HG03442 (cell line): ENCODE results near the gene AP2A2.
"Not testable (repeated sequence)": the region's sequence is repeated elsewhere in the genome, so short reads cannot be mapped to it uniquely, and the experiment has no call there.

Experiments used
- ATAC-seq: cut with Tn5 transposase; IDR thresholded peaks from one replicate; pipeline ENCODE4 v1.9.1; 2021; ENCODE audit warnings: mild to moderate bottlenecking, moderate library complexity; ENCODE audit not compliant: unreplicated experiment

Gene AP2A2

DNA sequence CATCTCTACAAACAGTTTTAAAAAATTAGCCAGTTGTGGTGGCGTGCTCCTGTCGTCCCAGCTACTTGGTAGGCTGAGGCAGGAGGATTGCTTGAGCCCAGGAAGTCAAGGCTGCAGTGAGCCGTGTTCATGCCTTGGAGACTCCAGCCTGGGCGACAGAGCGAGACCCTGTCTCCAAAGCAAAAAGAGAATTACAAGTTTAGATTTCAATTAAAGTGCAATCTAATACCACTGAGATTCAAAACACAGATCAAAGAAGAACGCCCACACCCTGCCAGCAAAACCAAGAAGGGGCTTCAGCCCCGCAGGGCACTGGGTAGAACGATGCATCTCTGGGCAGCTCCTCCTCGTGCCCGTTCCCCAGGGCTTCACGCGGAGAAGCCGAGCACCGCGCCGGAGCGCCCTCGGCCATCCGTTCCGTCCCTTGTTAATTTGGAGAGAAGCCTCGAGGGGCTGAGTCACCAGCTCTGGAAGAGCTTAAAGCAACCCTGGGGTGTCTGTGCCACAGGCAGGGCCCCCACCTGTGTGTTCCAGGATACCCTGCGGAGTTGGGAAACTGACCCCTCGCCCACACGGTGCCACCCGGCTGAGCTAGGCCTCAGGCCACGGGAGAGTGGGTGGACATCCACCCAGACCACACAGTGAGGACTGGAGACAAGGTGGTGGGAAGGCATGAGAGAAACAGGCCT lies 47.0 kb downstream of the AP2A2 start:
- no peak for ATAC-seq

DNA sequence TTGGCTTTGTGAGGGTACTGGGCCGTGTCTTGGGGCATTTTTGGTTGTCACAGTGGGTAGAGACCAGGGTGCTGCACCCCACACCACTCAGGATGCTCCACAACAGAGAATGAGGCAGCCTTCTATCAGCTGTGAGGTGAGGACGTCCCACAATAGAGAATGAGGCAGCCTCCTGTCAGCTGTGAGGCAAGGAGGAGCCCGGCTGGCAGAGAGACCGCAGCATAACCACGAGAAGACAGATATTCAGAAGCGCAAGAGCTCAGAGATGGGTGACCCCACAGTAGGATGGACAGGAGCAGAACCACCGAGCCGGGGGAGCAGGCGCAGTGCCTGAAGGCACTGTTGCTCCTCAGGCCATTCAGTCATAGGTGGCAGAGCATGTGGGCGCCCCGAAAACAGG lies 47.6 kb downstream of the AP2A2 start:
- ATAC-seq = no peak

DNA sequence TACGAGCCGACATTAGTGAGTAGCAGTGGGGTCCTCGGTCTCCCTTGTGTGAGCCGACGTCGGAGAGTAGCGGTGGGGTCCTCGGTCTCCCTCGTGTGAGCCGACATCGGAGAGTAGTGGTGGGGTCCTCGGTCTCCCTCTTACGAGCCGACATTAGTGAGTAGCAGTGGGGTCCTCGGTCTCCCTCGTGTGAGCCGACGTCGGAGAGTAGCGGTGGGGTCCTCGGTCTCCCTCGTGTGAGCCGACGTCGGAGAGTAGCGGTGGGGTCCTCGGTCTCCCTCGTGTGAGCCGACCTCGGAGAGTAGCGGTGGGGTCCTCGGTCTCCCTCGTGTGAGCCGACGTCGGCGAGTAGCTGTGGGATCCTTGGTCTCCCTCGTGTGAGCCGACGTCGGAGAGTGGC lies 49.7 kb downstream of the AP2A2 start:
- ATAC-seq = not testable (repeated sequence)

DNA sequence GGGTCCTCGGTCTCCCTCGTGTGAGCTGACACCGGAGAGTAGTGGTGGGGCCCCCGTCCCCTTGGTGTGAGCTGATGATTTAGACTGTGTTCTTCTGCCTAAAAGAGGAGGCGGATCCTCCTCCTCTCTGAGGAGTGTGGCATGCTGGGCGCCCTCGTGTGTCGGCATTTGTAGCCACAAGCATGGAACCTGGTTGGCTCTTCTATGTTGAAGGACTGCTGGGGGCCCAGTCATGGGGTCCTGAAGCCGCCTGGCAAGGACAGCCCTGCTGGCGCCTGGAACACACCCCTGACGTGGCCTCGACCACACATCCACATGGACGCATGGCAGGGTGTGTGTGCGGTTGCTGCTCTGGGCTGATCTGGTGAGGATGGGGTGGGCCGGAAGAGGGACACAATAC lies 50.2 kb downstream of the AP2A2 start:
- no peak for ATAC-seq

DNA sequence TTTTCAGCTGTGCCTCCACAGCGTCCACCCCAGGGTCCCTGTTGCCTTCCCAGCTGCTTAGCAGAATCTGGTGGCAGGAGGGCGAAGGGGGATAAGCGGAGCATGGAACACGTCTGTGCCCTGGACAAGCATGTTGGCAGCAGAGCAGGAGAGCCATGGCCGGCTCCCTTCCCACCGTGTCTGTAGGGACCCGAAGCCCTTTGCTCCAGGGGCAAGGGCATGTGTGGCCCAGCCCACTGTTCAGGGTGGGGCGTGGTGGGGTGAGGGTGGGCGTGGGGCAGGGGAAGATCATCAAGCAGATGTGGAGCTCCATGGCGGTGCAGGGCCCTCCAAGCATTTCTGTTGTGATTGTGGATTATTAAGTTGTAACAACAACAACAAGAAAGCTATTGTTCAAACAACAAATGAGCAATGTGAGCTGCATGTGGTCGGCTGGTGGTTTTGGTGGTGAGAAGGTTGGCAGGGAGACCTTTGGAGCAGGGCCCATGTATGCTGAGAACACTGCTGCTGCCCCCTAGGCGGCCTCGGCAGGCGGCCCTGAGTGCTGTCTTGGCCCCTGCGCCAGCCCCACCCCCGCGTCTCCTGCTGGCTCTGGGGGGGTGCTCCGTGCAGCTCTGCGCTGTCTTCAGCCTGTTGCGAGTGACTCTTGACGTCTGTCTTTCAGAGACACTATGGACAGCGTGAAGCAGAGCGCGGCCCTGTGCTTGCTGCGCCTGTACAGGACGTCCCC lies 50.9 kb downstream of the AP2A2 start:
- ATAC-seq = no peak

DNA sequence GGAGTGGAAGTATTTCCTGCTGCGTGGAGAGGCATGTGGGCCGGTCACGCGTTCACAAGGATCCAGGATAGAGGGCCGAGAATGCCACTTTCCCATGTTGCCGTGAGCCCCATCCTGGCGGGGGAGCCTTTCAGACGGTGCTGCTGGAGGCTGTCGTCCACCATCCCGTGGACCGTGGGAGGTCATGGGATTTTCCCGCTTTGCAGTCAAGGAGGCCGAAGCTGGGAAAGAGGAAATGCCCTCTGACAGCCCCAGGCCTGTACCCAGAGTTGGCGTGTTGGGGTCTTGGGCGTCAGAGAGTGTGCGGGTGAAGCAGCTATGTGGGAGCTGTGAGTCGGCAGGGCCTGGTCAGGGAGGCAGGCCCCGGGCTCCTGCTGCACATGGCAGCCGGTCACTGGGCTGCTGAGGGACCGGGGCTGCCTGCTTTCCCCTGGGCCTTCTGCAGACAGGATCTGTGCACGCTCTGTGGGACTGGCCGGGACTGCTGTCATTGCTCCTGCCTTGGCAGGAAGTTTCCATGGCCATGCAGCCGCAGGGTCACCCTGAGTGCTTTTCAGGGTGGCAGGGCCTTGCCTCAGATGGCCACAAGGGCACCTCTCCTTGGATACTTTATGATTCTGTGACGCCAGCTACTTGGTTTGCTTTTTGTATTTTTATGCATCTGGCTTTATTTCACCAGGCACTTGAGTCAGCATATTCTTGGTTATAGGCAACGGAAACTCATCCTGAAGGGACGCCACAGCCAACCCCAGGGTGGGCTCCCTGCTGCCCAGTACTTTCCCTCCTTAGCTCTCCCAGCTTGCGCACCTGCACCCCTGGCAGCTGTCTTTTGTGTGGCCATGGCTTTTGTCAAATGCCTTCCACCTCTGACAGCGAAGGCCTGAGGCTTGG lies 52.4 kb downstream of the AP2A2 start:
- ATAC-seq = no peak

DNA sequence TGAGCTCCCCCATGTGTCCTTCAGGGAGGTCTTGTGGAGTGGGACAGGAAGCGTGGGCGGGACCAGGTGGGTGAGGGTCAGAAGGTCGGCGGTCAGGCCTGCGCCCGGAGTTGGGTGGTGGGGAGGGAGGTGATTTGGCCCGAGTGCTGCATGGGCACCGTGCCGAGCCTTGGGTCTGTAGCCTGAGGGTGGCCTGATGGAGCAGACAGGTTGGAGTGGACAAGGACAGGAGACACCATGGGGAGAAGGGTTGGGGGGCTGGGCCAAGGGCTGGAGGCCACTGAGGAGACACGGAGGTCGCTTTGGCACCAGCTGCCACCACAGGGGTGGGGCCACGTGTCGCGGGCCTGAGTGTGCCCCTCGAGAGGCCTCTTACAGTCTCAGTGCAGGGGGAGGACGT lies 53.1 kb downstream of the AP2A2 start:
- ATAC-seq = no peak

DNA sequence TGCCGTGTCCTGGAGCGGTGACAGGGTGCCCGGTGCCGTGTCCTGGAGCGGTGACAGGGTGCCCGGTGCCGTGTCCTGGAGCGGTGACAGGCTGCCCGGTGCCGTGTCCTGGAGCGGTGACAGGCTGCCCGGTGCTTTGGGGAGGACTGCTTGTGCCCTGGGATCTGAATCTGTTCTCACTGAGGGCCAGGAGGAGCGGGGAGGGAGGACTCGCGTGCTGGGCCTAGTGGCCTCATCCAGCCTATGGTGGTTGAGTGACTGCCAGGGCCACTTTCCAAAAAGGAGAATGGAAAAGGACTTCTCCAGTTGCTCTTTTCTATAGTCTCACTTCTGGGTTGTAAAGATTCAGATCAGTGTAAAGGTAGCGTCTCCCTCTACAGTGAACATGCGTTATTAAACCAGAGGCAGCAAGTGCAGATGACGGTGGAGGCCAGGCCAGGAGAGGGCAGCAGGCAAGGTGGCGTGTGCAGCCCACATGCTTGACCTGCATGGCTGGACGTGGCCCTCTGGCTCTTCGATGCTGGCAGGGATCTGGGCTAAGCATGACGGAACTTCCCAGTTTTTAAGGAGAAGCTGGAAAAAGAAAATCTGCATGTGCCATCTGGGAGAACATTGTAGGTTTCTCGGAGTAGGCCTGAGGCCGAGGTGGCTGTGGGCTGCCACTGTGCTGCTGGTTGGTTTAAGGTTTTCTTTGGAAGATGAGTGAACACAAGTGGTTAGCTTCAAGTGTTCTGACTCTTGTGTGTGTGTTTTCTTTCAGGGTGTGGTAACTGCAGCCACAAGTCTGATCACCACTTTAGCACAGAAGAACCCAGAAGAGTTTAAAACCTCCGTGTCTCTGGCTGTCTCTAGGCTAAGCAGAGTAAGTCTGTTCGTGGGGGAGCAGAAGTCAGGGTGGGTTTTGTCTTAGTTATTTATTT lies 55.0 kb downstream of the AP2A2 start:
- ATAC-seq = no peak

DNA sequence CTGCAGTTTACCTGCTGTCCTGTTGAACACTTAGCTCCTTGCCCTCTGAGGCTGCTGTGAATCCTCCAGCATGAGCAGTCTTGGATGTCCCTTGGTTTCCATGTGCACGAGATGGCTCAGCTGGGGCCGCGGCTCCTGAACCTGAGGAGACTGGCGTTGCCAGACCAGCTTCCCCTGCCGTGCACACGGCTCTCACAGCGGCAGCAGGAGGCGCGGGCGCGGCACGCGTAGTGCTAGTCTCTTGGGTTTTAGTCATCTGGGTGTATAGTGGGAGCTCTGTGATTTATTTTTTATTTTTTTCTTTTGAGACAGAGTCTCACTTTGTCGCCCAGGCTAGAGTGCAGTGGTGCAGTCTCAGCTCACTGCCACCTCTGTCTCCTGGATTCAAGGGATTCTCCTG lies 56.1 kb downstream of the AP2A2 start:
- ATAC-seq = no peak

DNA sequence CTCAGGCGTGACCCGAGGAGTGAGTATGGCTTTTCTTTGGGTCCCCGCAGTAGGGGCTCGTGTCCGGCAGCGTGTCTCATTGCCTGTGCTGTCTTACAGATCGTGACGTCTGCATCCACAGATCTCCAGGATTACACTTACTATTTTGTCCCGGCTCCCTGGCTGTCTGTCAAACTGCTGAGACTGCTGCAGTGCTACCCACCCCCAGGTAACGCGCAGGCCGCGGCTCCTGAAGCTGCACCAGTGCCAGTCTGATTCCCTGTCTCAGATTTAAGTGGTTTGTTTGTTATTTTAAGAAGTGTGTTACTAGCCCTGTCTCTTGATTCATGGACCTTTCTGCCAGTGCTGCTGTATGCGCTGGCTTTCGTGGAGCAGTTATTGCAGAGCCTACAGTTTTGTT lies 58.9 kb downstream of the AP2A2 start:
- no peak for ATAC-seq

DNA sequence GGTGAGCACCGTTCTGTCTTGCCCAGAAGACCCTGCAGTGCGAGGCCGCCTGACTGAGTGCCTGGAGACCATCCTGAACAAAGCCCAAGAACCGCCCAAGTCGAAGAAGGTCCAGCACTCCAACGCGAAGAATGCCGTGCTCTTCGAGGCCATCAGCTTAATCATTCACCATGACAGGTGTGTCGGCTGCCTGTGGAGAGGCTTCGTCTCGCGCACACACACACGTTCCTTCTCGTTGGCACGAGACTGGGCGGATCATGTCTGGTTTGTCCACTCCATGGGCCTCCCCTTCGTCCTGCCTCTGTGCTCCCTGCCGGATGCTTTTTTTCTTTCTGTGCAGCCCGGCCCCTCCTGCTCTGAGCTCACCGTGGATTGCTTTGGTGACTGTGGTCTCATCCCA lies 59.7 kb downstream of the AP2A2 start:
- no peak for ATAC-seq

DNA sequence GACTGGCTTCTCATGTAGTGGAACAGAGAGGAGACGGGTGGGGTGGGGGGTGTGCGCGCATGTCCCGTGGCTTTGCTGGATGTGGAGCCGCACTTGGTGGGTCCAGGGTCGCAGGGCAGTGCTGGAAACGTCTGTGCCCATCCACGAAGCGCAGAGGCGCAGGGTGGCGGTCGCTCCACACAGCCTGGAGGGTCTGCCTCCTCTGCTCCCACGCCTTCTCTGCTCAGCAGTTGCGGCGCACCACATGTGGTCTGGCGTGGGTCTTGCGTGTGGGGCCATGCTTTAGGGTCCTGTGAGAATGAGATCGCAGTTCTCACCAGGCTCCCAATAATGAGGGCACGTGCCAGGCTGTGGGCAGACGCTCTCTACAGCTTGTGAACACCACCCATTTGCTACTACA lies 60.2 kb downstream of the AP2A2 start:
- no peak for ATAC-seq

DNA sequence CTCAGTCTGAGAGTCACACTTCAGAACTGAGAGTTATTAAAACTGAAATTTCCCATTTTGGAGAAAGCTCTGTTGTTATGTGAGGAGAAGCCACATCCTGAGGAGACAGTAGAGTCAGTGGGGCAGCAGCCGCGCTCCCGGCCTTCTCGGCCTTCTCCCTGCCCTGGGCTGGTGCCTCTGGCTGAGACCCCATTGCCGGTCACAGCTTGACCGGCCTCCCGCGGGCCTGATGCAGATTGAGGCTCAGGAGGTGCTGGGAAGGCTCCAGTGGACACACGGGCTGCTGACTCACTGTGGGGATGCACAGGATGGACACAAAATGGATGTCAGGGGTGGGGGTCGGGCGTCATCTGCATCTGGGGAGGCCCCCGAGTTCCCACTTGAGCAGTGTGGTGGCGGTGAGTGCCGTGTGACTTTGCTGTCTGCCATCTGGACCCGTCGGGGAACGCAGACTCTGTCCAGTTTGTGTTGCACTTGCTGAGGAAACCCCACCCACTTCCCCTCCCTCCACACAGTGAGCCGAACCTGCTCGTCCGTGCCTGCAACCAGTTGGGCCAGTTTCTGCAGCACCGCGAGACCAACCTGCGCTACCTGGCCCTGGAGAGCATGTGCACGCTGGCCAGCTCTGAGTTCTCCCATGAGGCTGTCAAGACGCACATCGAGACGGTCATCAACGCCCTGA lies 60.7 kb downstream of the AP2A2 start:
- ATAC-seq = no peak

DNA sequence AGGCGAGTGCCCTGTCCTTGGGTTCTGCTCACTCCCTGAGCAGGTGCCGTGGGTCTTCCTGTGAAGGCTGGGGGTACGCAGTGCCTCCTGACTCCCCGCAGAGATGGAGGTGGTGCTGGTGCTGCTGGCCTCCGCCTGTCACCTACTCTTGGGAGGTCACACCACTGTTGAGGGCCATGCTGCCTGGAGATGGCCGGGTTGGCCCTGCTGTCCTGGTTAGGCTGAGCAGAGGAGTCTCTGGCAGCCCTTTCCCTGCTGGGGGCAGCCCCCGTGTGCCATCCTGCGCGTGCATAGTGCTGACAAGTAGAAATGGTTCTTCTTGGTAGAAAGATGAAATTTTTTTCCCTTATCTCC lies 61.3 kb downstream of the AP2A2 start:
- no peak for ATAC-seq

DNA sequence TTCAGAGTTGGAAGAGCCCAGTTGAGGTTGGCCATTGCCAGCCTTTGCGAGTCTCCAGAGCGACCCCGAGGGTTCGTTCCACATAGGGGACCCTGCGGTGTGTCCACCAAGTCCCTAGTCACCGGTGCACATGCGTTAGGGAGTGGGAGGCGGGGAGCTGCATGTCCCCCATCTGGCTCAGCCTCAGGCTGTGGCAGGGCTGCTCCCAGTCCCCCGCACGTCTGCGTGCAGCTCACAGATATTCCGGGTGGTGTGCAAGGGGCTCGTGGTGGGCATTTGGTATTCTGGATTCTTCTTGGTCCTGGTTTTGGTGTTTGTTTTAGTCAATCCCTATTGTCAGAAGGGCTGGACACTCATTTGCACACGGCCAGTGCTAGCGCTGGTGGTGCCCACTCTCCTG lies 62.0 kb downstream of the AP2A2 start:
- no peak for ATAC-seq

DNA sequence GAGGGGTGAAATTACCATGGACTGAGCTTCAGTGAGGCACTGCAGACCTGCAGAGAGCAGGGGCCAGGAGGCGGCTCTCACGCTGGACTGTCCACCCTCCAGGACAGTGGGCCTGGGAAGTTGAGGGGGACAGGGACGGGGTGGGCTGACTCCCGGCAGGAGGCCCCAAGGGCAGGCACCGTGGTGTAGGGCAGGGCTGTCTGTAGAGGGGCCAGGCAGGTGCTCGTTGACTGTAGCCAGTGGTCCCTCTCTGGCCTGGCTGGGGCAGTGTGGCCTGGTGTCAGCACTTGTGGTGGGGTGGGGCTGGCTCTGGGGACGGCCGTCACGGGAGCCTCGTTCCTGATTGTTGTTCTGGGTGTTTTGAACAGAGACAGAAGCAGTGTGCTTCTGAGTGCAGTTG lies 64.4 kb downstream of the AP2A2 start:
- ATAC-seq = no peak

DNA sequence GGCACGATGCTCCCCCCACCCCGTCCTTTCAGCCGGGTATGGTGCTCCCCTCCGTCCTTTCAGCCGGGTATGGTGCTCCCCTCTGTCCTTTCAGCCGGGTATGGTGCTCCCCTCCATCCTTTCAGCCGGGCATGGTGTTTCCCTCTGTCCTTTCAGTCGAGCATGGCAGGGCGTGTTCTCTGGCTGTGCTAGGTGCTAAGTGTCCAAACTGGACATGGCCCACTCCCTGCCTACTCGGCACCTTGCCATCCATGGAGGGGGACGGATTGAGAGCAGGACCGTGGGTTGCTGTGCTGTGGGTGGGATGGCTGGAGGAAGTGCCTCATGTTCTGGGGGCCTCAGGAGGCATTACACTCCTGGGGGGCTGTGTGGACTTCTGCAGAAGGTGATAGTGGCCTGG lies 65.4 kb downstream of the AP2A2 start:
- no peak for ATAC-seq

DNA sequence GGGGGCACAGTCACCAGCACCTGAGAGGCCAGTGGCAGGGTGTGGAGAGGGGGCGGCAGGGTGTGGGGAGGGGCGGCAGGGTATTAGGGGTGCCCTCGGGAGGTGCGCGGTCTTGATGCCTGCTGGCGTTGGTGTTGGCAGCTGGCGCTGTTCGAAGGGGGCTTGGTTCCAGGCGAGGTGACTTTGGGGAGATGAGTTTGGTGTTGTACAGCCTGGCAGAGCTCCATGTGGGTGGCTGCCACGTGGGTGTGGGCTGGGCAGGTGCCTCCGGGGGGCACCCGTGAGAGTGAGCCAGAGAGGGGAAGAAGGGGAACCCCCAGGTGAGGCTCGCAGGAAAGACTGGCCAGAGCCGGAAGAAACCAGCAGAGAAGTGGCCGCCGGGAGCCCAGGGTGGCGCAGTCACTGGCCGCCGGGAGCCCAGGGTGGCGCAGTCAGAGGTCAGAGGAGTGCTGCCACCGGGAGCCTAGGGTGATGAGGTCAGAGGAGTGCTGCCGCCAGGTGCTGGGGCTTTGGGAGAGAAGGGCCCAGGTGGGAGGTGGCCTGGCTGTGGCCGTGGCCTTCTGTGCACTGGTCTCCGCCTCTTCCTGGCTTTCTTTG lies 66.1 kb downstream of the AP2A2 start:
- no peak for ATAC-seq

DNA sequence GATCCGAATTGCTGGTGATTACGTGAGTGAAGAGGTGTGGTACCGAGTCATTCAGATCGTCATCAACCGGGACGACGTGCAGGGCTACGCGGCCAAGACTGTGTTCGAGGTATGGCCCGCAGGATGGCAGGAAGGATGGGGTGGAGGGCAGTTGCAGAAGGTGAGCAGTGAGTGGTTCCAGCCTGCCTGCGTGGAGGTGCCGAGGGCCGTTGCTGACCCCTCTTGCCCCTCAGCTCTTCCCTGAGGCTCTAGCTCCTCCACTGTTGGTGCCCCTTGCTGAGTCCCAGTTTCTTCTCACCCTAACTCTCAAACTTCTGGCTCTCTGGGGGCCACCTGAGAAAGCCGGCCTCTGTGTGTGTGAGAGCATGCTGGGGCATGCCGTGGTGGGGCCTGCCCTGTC lies 66.9 kb downstream of the AP2A2 start:
- no peak for ATAC-seq

DNA sequence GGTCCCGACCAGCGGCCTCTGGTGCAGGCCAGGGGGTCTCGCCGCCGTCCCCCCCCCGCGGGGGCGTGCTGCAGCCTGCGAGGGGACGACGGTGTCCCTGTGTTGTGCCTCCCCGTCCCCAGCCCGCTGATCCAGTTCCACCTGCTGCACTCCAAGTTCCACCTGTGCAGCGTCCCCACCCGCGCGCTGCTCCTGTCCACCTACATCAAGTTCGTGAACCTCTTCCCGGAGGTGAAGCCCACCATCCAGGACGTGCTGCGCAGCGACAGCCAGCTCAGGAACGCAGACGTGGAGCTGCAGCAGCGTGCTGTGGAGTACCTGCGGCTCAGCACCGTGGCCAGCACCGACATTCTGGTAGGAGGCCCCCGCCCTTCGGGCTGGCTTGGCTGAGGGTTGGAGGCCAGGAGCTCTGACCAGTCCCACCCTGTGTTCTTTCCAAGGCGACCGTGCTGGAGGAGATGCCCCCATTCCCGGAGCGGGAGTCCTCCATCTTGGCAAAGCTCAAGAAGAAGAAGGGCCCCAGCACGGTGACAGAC lies 68.0 kb downstream of the AP2A2 start:
- ATAC-seq = no peak
